ENCODE measurements around the gene KATNB1.
A peak's percentile ranks its signal among the peaks of the same experiment; 100 is the strongest.
"Not testable (repeated sequence)": the region's sequence is repeated elsewhere in the genome, so short reads cannot be mapped to it uniquely, and the experiment has no call there.

Gene KATNB1

GRCh38 chr16:57701759-57702371 is 33.7 kb upstream of the KATNB1 start:
- no peak for DNase-seq

GRCh38 chr16:57703416-57704010 is 32.1 kb upstream of the KATNB1 start:
- DNase-seq = no peak

- no peak for DNase-seq
Measured at GRCh38 chr16:57704011-57704904, 31.3 kb upstream of the KATNB1 start.

GRCh38 chr16:57704905-57705852 is 30.4 kb upstream of the KATNB1 start:
- no peak for DNase-seq

- DNase-seq = no peak
Measured at GRCh38 chr16:57706717-57707116, 28.9 kb upstream of the KATNB1 start.

GRCh38 chr16:57707331-57707730 is 28.2 kb upstream of the KATNB1 start:
- DNase-seq = no peak

GRCh38 chr16:57708168-57708567 is 27.4 kb upstream of the KATNB1 start:
- no peak for DNase-seq

- DNase-seq = no peak
Measured at GRCh38 chr16:57709663-57710062, 25.9 kb upstream of the KATNB1 start.

- no peak for DNase-seq
Measured at GRCh38 chr16:57711346-57711745, 24.2 kb upstream of the KATNB1 start.

GRCh38 chr16:57711993-57712392 is 23.6 kb upstream of the KATNB1 start:
- no peak for DNase-seq

- DNase-seq = not testable (repeated sequence)
Measured at GRCh38 chr16:57712569-57712968, 23.0 kb upstream of the KATNB1 start.

GRCh38 chr16:57713596-57713995 is 22.0 kb upstream of the KATNB1 start:
- no peak for DNase-seq

GRCh38 chr16:57714047-57714446 is 21.5 kb upstream of the KATNB1 start:
- no peak for DNase-seq

GRCh38 chr16:57720142-57720575 is 15.4 kb upstream of the KATNB1 start:
- DNase-seq = peak; percentile 59 to 69

- no peak for DNase-seq
Measured at GRCh38 chr16:57721356-57722209, 14.0 kb upstream of the KATNB1 start.

GRCh38 chr16:57722210-57722499 is 13.4 kb upstream of the KATNB1 start:
- DNase-seq = no peak

GRCh38 chr16:57722651-57723050 is 12.9 kb upstream of the KATNB1 start:
- DNase-seq = no peak

GRCh38 chr16:57723170-57723569 is 12.4 kb upstream of the KATNB1 start:
- no peak for DNase-seq

- DNase-seq = no peak
Measured at GRCh38 chr16:57724531-57724930, 11.0 kb upstream of the KATNB1 start.

GRCh38 chr16:57725151-57725550 is 10.4 kb upstream of the KATNB1 start:
- DNase-seq = no peak

GRCh38 chr16:57725554-57725953 is 10.0 kb upstream of the KATNB1 start:
- DNase-seq = no peak

GRCh38 chr16:57725976-57726375 is 9.6 kb upstream of the KATNB1 start:
- no peak for DNase-seq

All from activated T-cell treated with anti-CD3 and anti-CD28 coated beads, Interleukin-2, amount 50 U/mL, for 48 hours (primary cell).